H7 (cell line): ENCODE results near the gene GMDS. TPM values are rescaled to one million over a fixed set of nuclear protein-coding genes. Genes with fewer than 3 reads are reported as not detected.

ENCODE experiments used
- DNase-seq: peaks from one replicate; pipeline ENCODE4 v3.0.0; 2012
- H3K27me3 ChIP-seq: 2 replicates; pipeline ENCODE4 v1.6.0; 2011; ENCODE audit warnings: mild to moderate bottlenecking, low read length; ENCODE audit not compliant: control insufficient read depth, insufficient read depth
- H3K36me3 ChIP-seq: replicated peaks from 2 replicates; pipeline ENCODE4 v1.5.1; 2011; ENCODE audit warnings: low read length; ENCODE audit not compliant: control insufficient read depth, insufficient read depth
- H3K4me3 ChIP-seq: 2 replicates; pipeline ENCODE4 v1.5.1; 2011; ENCODE audit warnings: low read depth, mild to moderate bottlenecking, control low read depth, low read length, moderate library complexity; ENCODE audit not compliant: insufficient read depth
- total RNA-seq: library from RNA; depleted of rRNA; stranded (reverse); fragments of >200 nt; shearing (Covaris generic); gene quantifications from 2 replicates; pipeline ENCODE4 v1.2.3, GENCODE V29; 2014

GMDS gene
- total RNA-seq, 1 experiment from 2014 or later = 9.0 TPM

DNA sequence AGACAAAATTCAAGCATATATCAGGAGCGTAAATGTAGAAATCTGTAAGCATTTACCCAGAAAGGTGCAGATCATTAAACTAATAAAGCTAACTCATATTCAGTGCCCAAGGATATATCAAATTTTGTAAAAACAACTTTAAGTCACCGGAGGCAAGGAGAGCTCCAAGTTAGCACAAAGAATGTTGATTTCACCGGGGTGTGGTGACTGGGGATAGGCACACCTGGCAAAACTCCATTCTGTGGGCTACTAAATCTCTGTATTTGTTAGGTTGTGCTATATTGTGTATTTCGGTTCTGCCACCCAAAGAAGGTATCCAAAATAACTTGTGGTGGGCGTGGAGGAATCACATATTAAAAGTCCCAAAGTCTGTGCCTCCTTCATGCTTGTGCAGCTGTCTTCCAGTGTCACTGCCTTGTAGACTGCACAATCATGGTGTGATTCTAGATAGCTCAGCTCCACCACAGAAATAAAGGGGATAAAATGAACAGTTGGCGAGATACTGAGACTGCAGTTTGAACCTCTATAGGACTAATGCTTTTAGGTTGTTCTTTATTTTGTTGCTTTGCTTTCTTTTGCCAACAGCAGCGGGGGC, 111.6 kb downstream of the GMDS start:
- no peaks in the 10 kb centered on the region for H3K36me3 ChIP-seq
- H3K4me3 ChIP-seq = no peak overlapping the region
- no peak for DNase-seq
- no peaks in the 10 kb centered on the region for H3K27me3 ChIP-seq

DNA sequence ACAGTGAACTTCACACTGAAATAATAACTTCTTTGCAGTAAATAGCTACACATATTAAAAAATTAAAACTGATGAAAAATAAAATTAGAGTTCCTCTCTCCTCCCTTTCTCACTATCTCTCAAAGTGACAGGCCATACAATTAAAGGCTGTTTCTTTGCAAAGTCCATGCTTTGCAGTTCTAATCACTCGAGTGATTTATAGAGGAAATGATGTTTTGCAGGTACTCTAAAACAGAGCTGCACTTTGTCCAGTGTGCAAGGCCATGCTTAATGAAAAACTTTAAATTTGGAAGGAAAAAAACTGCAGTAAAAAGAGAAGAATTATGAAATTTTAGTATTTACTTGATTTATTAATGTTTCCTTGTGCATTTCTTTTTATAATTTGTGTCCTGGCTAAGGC, 112.5 kb downstream of the GMDS start:
- Histone ChIP-seq H3K36me3 (no peaks in the 10 kb centered on the region), H3K27me3 (no peaks in the 10 kb centered on the region), H3K4me3 (no peak overlapping the region)
- no peak for DNase-seq

DNA sequence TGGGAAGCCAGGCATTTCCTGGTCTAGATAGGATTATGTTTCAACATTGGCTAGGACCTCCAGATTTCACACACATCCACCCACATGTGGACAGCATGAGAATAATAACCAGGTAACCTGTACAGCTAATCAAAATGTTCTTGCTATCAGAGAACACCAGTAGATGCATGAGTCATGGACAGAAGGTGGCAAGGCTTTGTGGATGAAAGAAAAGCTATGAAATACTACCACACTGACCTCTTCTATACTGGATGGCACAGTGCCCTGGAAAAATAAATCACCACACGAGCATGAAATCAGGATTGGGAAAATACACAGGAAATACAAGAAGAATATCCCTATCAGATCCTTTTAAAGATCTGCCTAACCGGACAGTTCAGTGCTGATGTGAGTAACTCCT, 113.0 kb downstream of the GMDS start:
- H3K27me3 ChIP-seq = no peaks in the 10 kb centered on the region
- no peak for DNase-seq
- H3K36me3 ChIP-seq = no peaks in the 10 kb centered on the region
- H3K4me3 ChIP-seq = no peak overlapping the region

GRCh38 chr6:2129182-2129621, 116.2 kb downstream of the GMDS start:
- H3K4me3 ChIP-seq = no peak overlapping the region
- DNase-seq = no peak
- no peaks in the 10 kb centered on the region for H3K27me3 ChIP-seq
- H3K36me3 ChIP-seq = no peaks in the 10 kb centered on the region

DNA sequence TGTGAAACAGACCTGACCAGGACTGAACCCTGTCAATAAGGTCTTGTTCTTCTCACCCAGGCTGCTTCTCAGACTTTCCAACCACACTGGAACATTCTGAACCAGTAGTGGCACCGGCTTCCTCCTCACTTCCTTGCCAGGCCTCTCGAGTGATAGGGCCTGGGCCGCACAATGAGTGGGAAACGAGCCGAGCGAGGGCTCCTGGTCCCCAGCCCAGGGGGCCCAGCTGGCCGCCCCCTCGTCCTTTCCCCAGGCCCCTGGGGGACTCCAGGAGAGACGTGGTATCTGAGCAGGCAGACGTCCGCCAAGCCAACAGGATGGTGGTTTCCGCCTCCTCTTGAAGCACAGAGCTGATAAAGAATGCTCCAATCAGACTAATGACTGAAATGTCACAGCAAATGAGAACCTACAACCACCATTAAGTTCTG, 117.9 kb downstream of the GMDS start:
- H3K4me3 ChIP-seq = no peak overlapping the region
- no peaks in the 10 kb centered on the region for H3K36me3 ChIP-seq
- peak; percentile 16 for DNase-seq

GRCh38 chr6:2126351-2126750, 119.1 kb downstream of the GMDS start:
- H3K4me3 ChIP-seq = no peak overlapping the region
- no peaks in the 10 kb centered on the region for H3K27me3 ChIP-seq
- no peaks in the 10 kb centered on the region for H3K36me3 ChIP-seq
- no peak for DNase-seq

More for the DNA sequence above, 117.9 kb downstream of the GMDS start:
- no peaks in the 10 kb centered on the region for H3K27me3 ChIP-seq

GRCh38 chr6:2125158-2125557, 120.2 kb downstream of the GMDS start:
- Histone ChIP-seq H3K27me3 (no peaks in the 10 kb centered on the region), H3K4me3 (no peak overlapping the region), H3K36me3 (no peaks in the 10 kb centered on the region)
- DNase-seq = no peak

DNA sequence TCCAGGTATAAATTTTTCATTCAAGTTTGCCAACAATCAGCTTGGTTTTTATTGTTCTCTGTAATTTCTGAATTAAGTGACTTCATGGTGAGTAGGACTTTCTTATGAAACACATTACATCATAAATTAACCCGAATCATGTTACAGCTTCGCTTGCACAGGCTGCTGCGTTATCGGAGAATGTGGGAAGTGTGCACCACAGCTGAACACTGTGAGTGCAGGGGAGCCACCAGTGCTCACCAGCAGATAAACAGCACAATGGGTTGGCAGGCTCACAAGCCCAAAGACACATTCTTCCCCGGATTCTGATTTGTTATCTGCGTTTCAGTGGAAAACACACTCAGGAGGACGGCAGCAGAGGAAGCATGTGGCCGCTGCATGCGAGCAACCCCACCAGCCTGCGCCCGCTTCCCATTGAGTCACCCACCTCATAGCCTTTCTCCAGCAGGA, 121.1 kb downstream of the GMDS start:
- Histone ChIP-seq H3K36me3 (no peaks in the 10 kb centered on the region), H3K27me3 (no peaks in the 10 kb centered on the region), H3K4me3 (no peak overlapping the region)
- DNase-seq = no peak

DNA sequence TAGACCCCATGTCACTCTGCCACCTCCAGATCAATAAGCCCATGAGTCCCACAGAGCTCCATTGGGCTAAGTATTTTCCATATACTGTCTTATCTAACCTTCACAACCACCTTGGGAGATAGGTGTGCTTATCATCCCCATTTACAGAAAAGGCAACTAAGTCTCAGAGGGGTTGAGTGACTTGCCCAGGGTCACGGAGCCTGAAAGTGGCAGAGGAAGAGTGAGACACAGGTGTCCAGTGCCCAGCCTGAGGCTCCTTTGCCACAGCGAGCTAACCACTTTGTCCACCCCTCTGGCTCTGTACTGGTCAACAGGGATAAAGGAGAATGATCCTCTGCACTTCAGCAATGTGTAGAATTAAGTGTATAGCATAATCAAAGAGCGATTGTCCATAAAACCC, 124.5 kb downstream of the GMDS start:
- no peaks in the 10 kb centered on the region for H3K27me3 ChIP-seq
- DNase-seq = no peak
- no peak overlapping the region for H3K4me3 ChIP-seq
- H3K36me3 ChIP-seq = no peaks in the 10 kb centered on the region

DNA sequence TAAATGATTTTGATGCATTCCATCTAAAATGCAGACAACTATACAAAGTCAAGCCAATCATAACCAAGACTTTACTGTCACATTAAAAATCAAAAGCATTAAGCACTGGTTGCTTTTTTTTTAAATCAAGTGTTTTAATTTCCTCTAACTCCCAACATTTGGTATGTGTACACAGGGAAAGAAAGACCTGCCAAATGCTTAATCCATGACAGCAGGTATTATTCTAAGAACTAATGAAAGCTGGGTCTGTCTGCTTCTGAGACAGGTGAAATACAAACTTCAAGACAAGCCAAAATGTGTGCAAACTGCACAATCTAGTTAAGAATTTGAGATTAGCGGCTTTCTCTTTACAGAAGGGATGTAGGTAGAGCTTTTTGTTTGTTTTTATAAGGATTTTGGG, 126.1 kb downstream of the GMDS start:
- H3K36me3 ChIP-seq = no peaks in the 10 kb centered on the region
- H3K27me3 ChIP-seq = no peaks in the 10 kb centered on the region
- no peak for DNase-seq
- H3K4me3 ChIP-seq = no peak overlapping the region

DNA sequence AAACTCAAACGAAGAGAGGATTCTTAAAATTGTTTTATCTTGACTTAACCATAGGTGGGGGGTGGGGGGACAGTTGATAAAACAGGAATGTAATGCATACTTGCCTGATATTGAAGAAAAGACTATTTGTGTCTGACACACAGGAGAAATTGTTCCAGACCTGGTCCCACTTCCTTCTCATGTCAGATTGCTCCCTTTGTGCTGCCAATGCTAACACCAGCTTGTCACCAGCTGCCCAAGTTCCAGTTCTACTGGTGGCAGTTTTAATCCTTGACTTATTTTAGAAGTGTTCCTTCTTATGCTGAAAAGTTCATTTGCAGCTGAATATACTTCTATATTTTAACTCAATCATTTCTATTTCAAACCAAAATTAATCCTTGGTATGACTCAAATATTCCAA, 127.3 kb downstream of the GMDS start:
- DNase-seq = no peak
- no peaks in the 10 kb centered on the region for H3K27me3 ChIP-seq
- H3K36me3 ChIP-seq = no peaks in the 10 kb centered on the region
- H3K4me3 ChIP-seq = no peak overlapping the region

DNA sequence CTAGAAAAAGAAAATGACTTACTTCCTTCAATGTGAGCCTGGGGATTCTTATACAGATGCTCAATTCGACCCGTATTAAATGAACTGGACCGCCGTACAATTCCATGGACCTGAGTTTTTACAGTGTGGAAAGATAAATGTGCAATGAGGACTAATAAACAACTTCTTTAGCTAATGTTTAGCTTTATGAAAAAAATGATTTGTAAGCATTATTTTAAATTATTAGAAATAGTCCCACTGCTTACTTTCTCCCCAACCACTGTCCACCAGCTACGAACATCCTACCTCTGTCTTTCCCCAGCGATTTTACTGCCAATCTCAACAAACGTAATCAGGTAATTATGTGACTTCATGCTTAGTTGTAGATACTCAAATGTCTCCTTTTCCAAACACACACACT, 128.0 kb downstream of the GMDS start:
- DNase-seq = no peak
- Histone ChIP-seq H3K36me3 (no peaks in the 10 kb centered on the region), H3K4me3 (no peak overlapping the region), H3K27me3 (no peaks in the 10 kb centered on the region)

GRCh38 chr6:2116496-2116895, 128.9 kb downstream of the GMDS start:
- no peaks in the 10 kb centered on the region for H3K27me3 ChIP-seq

GRCh38 chr6:2114100-2114499, 131.3 kb downstream of the GMDS start:
- Histone ChIP-seq H3K4me3 (no peak overlapping the region), H3K27me3 (no peaks in the 10 kb centered on the region), H3K36me3 (no peaks in the 10 kb centered on the region)
- DNase-seq = no peak

More at GRCh38 chr6:2116496-2116895, 128.9 kb downstream of the GMDS start:
- no peak for DNase-seq
- Histone ChIP-seq H3K4me3 (no peak overlapping the region), H3K36me3 (no peaks in the 10 kb centered on the region)

DNA sequence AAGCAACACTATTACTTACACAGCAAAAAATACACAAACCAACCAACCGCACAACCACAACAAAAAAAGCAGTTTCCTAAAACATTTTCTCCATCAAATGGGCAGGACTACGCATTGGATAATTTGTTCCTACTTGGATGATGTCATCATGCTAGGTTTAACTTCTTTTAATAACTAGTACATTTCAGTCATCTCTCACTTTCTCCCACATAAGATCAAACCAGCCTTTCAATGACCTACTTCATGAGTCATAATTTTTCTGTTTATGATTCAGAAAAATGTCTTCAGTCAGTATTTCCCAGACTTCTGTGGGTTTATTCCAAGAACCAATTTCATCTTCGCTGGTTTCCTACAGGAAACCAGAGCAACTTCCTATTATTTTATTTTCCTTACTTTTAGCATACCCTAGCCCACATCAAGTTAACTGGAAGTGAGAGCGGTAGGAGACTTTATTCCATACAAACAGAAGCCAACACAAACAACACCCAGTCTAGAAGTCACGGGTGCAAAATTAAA, 134.2 kb downstream of the GMDS start:
- no peaks in the 10 kb centered on the region for H3K36me3 ChIP-seq

GRCh38 chr6:2110504-2110903, 134.9 kb downstream of the GMDS start:
- Histone ChIP-seq H3K36me3 (no peaks in the 10 kb centered on the region), H3K27me3 (no peaks in the 10 kb centered on the region), H3K4me3 (no peak overlapping the region)
- DNase-seq = no peak

More for the DNA sequence above, 134.2 kb downstream of the GMDS start:
- Histone ChIP-seq H3K27me3 (no peaks in the 10 kb centered on the region), H3K4me3 (no peak overlapping the region)
- DNase-seq = no peak
